Hepatocyte (in vitro differentiated cells): Measurements from ENCODE around the gene GJA9. TPM values are rescaled to one million over a fixed set of nuclear protein-coding genes. Genes with fewer than 3 reads are reported as not detected.

Source experiments
- DNase-seq: peaks from one replicate; pipeline ENCODE4 v3.0.0-alpha.2; 2016; ENCODE audit warnings: low spot score
- H2AFZ ChIP-seq: fragments of 200-600 bp; sonication (generic); 2 replicates; pipeline ENCODE4 v1.6.0; 2016; ENCODE audit warnings: antibody characterized with exemption, mild to moderate bottlenecking
- H3K27ac ChIP-seq: fragments of 200-600 bp; sonication (generic); 2 replicates; pipeline ENCODE4 v1.5.1; 2016; ENCODE audit warnings: mild to moderate bottlenecking
- H3K27me3 ChIP-seq: fragments of 200-600 bp; sonication (generic); 2 replicates; pipeline ENCODE4 v1.6.1; 2016
- H3K36me3 ChIP-seq: fragments of 200-600 bp; sonication (generic); replicated peaks from 2 replicates; pipeline ENCODE4 v1.5.1; 2016; ENCODE audit warnings: low read depth; ENCODE audit not compliant: insufficient read depth
- H3K4me1 ChIP-seq: fragments of 200-600 bp; sonication (generic); 2 replicates; pipeline ENCODE4 v1.5.1; 2016; ENCODE audit warnings: mild to moderate bottlenecking, moderate library complexity; ENCODE audit not compliant: insufficient read depth
- H3K4me2 ChIP-seq: fragments of 200-600 bp; sonication (generic); 2 replicates; pipeline ENCODE4 v1.6.0; 2016
- H3K4me3 ChIP-seq: fragments of 200-600 bp; sonication (generic); 2 replicates; pipeline ENCODE4 v1.5.1; 2016; ENCODE audit warnings: mild to moderate bottlenecking
- H3K79me2 ChIP-seq: fragments of 200-600 bp; sonication (generic); 2 replicates; pipeline ENCODE4 v1.6.0; 2017; ENCODE audit warnings: mild to moderate bottlenecking
- H3K9me2 ChIP-seq: fragments of 200-600 bp; sonication (generic); replicated peaks from 2 replicates; pipeline ENCODE4 v1.6.0; 2017; ENCODE audit warnings: mild to moderate bottlenecking; ENCODE audit not compliant: insufficient read depth
- H3K9me3 ChIP-seq: fragments of 200-600 bp; sonication (generic); 2 replicates; pipeline ENCODE4 v1.5.1; 2016; ENCODE audit warnings: low read depth, mild to moderate bottlenecking
- H4K20me1 ChIP-seq: fragments of 200-600 bp; sonication (generic); 2 replicates; pipeline ENCODE4 v1.6.0; 2016; ENCODE audit warnings: mild to moderate bottlenecking; ENCODE audit not compliant: insufficient read depth, poor library complexity, severe bottlenecking
- CTCF ChIP-seq: fragments of 200-600 bp; sonication (generic); IDR thresholded peaks from 2 replicates; pipeline ENCODE4 v1.5.1; 2016; ENCODE audit warnings: antibody characterized with exemption, mild to moderate bottlenecking; ENCODE audit not compliant: poor library complexity
- EZH2 ChIP-seq: fragments of 200-600 bp; sonication (generic); IDR thresholded peaks from 2 replicates; pipeline ENCODE4 v1.6.1; 2016; ENCODE audit warnings: antibody characterized with exemption, mild to moderate bottlenecking, borderline replicate concordance
- EZH2phosphoT487 ChIP-seq: fragments of 200-600 bp; sonication (generic); IDR thresholded peaks from one replicate; pipeline ENCODE4 v1.6.1; 2018; ENCODE audit warnings: antibody characterized with exemption, mild to moderate bottlenecking, low read depth, moderate library complexity; ENCODE audit not compliant: unreplicated experiment, severe bottlenecking
- WGBS: methylation state at CpG from one replicate; pipeline ENCODE4 v1.1.6; 2016; ENCODE audit warnings: low lambda C conversion rate; ENCODE audit errors: missing lambda C conversion rate; 5-methylcytosine and 5-hydroxymethylcytosine counted together
- polyA plus RNA-seq: library from polyadenylated mRNA; unstranded; fragments of >200 nt; fragmentation: Nextera tagmentation; extraction: Ambion mirVana; gene quantifications from 2 replicates; pipeline ENCODE4 v1.2.1, GENCODE V29; 2016
- total RNA-seq: library from RNA; depleted of rRNA; stranded (reverse); fragments of >200 nt; gene quantifications from 2 replicates; pipeline ENCODE4 v1.2.3, GENCODE V29; 2014

Gene GJA9
- total and polyA plus RNA-seq, 2 experiments from 2014 or later, result 0.34 TPM; not detected in 1

GRCh38 chr1:38833146-38833545 is 48.2 kb downstream of the GJA9 start:
- no peaks in the 10 kb centered on the region for H3K9me3 ChIP-seq
- no peaks in the 10 kb centered on the region for H4K20me1 ChIP-seq
- H2AFZ ChIP-seq, result no peak overlapping the region
- no peak overlapping the region for H3K4me3 ChIP-seq
- TF ChIP-seq EZH2 (no peak), CTCF (no peak)
- H3K27me3 ChIP-seq, result peaks cover 5% of the 10 kb centered on the region
- H3K4me2 ChIP-seq, result no peak overlapping the region
- no peaks in the 10 kb centered on the region for H3K4me1 ChIP-seq
- no peak for DNase-seq
- no peaks in the 10 kb centered on the region for H3K36me3 ChIP-seq
- H3K79me2 ChIP-seq, result no peaks in the 10 kb centered on the region
- no peak overlapping the region for H3K27ac ChIP-seq
- H3K9me2 ChIP-seq, result no peaks in the 10 kb centered on the region
- 78% methylated on average over 3 of the region's 3 CpGs for WGBS

GRCh38 chr1:38832370-38832734 is 49.0 kb downstream of the GJA9 start:
- no peaks in the 10 kb centered on the region for H3K4me1 ChIP-seq
- no peak overlapping the region for H3K4me2 ChIP-seq
- H3K79me2 ChIP-seq, result no peaks in the 10 kb centered on the region
- no peaks in the 10 kb centered on the region for H3K36me3 ChIP-seq
- no peaks in the 10 kb centered on the region for H3K9me3 ChIP-seq
- H3K27me3 ChIP-seq, result peaks cover 12% of the 10 kb centered on the region
- no peak overlapping the region for H2AFZ ChIP-seq
- no peaks in the 10 kb centered on the region for H3K9me2 ChIP-seq
- TF ChIP-seq CTCF (no peak), EZH2phosphoT487 (no peak), EZH2 (no peak)
- H3K4me3 ChIP-seq, result no peak overlapping the region
- DNase-seq, result no peak
- H4K20me1 ChIP-seq, result no peaks in the 10 kb centered on the region
- WGBS, result 86% methylated on average over 3 of the region's 3 CpGs
- H3K27ac ChIP-seq, result no peak overlapping the region

GRCh38 chr1:38831731-38832369 is 49.5 kb downstream of the GJA9 start:
- Histone ChIP-seq H2AFZ (no peak overlapping the region), H3K27me3 (peaks cover 17% of the 10 kb centered on the region), H4K20me1 (no peaks in the 10 kb centered on the region), H3K27ac (no peak overlapping the region), H3K4me1 (no peaks in the 10 kb centered on the region), H3K4me2 (no peak overlapping the region), H3K9me2 (no peaks in the 10 kb centered on the region), H3K79me2 (no peaks in the 10 kb centered on the region), H3K4me3 (no peak overlapping the region), H3K36me3 (no peaks in the 10 kb centered on the region), H3K9me3 (no peaks in the 10 kb centered on the region)
- WGBS, result 90% methylated on average over 6 of the region's 6 CpGs
- no peak for TF ChIP-seq EZH2phosphoT487
- no peak for TF ChIP-seq EZH2
- no peak for TF ChIP-seq CTCF
- DNase-seq, result no peak

GRCh38 chr1:38829368-38829767 is 52.0 kb downstream of the GJA9 start:
- Histone ChIP-seq H4K20me1 (no peaks in the 10 kb centered on the region), H3K27ac (no peak overlapping the region), H3K4me3 (no peak overlapping the region), H2AFZ (no peak overlapping the region), H3K4me1 (no peaks in the 10 kb centered on the region), H3K27me3 (peaks cover 32% of the 10 kb centered on the region), H3K79me2 (no peaks in the 10 kb centered on the region), H3K36me3 (no peaks in the 10 kb centered on the region), H3K9me2 (no peaks in the 10 kb centered on the region), H3K9me3 (no peaks in the 10 kb centered on the region), H3K4me2 (no peak overlapping the region)
- no peak for DNase-seq
- WGBS, result 35% methylated on average over 1 of the region's 1 CpG
- TF ChIP-seq EZH2phosphoT487, result no peak
- no peak for TF ChIP-seq EZH2
- TF ChIP-seq CTCF, result no peak
